HPDE6-E6E7 (cell line): Measurements from ENCODE around the gene ZFPM1.
"Not testable (repeated sequence)": the region's sequence is repeated elsewhere in the genome, so short reads cannot be mapped to it uniquely, and the experiment has no call there.

ENCODE experiments used
- DNase-seq: peaks from one replicate; pipeline ENCODE4 v3.0.0; 2011; ENCODE audit warnings: missing footprints; ENCODE audit errors: extremely low spot score

The ZFPM1 gene

GRCh38 chr16:88511906-88512305 is 58.8 kb downstream of the ZFPM1 start:
- DNase-seq: no peak

GRCh38 chr16:88512728-88513696 is 59.9 kb downstream of the ZFPM1 start:
- no peak for DNase-seq

DNA sequence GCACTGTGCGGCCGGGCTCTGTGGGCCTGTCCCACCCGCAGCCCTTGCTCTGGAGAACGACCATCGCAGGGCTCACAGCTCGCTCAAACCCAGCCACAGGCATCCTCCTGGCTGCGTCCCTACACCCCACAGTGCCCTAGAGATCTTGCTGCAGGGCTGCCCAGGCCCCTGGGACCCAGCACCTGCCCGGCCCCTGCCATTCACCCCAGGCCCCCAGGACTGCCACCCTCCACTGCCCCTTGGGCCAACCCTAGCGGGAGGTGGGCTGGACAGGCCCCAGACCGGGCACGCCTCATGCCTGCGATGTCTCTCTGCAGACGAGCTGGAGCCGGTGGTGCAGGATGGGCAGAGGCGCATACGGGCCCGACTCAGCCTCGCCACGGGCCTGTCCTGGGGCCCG is 61.0 kb downstream of the ZFPM1 start:
- no peak for DNase-seq

- DNase-seq: no peak
Measured at GRCh38 chr16:88514526-88515232, 61.6 kb downstream of the ZFPM1 start.

- no peak for DNase-seq
Measured at GRCh38 chr16:88515371-88515770, 62.3 kb downstream of the ZFPM1 start.

DNA sequence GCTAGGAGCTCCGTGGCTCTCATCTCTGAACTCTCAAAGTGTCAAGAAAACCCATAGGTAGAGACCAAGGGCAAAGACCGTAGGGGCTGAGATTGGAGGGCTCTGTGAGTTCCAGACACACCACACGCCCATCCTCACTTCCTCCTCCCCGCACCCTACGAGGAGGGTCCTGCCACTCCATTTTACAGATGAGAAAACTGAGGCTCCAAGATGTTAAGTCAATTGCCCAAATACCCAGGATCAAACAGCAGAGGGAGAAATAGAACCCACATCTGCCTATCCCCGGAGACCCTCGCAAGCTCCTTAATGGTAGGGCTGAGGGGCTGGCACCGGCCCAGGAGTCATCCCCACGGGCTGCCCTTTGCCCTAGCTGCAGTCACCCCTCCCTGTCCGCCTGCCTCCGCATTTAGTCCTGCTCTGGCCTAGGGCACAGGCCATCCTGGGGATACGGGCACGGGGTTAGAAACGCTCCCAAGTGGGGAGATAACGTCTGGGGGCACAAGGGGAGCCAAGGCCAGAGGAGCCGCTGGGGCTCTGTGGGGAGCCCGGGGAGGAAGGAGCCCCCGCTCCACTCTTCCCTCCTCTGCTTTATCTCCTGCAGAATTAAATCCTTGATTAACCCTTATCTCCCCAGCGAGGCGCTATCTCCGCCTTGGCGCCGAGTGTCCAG is 63.0 kb downstream of the ZFPM1 start:
- no peak for DNase-seq

DNA sequence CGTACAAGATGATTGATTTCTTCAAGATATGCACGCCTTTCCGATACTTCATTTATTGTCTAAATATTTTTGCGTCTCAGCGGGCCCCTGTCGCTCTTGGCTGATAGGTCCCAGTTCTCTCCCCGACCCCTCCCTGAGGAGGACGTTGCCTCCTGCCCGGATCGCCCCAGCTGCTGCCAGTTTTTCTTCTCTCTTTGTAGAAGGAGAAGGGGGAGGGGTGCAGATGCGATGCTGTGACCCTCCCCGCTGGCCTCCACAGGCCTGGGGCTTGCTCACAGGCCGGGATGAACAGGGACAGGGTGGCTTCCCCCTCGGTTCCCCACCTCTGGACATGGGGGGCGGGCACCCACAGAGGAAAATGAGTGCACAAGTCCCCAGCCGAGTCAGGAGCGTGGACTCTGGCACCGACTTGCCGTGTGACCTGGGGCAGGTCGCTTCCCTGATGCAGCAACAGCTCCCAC is 63.6 kb downstream of the ZFPM1 start:
- no peak for DNase-seq

- not testable (repeated sequence) for DNase-seq
Measured at GRCh38 chr16:88517208-88517774, 64.2 kb downstream of the ZFPM1 start.

DNA sequence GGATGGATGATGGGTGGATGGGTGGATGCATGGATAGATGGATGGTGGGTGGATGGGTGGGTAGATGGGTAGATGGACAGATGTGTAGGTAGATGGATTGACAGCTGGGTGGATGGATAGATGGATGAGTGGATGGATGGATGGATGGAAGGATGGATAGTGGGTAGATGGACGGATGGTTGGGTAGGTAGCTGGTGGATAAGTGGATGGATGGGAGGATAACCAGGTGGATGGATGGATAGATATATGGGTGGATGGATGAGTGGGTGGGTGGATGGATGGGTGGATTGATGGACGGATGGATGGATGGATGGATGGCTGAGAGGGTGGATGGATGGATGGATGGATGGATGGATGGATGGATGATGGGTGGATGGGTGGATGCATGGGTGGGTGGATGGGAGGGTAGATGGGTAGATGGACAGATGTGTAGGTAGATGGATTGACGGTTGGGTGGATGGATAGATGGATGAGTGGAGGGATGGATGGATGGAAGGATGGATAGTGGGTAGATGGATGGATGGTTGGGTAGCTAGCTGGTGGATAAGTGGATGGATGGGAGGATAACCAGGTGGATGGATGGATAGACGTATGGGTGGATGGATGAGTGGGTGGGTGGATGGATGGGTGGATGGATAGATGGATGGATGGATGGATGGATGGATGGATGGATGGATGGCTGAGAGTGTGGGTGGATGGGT is 65.5 kb downstream of the ZFPM1 start:
- not testable (repeated sequence) for DNase-seq

- no peak for DNase-seq
Measured at GRCh38 chr16:88519240-88519639, 66.2 kb downstream of the ZFPM1 start.

DNA sequence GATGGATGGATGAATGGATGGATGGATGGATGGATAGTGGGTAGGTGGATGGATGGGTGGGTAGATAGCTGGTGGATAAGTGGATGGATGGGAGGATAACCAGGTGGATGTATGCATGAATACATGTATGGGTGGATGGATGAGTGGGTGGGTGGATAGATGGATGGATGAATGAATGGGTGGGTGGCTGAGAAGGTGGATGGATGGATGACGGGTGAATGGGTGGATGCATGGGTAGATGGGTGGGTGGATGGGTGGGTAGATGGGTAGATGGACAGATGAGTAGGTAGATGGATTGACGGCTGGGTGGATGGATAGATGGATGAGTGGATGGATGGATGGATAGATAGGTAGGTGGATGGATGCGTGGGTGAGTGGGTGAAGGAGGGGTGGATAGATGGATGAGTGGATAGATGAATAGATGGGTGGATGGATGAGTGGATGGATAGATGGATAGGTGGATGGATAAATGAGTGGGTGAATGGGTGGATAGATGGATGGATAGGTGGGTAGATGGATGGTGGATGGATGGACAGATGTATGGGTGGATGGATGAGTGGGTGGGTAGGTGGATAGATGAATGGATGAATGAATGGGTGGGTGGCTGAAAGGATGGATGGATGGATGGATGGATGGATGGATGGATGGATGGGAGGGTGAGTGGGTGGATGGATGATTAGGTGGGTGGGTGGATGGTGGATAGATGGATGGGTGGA is 67.0 kb downstream of the ZFPM1 start:
- DNase-seq: no peak

DNA sequence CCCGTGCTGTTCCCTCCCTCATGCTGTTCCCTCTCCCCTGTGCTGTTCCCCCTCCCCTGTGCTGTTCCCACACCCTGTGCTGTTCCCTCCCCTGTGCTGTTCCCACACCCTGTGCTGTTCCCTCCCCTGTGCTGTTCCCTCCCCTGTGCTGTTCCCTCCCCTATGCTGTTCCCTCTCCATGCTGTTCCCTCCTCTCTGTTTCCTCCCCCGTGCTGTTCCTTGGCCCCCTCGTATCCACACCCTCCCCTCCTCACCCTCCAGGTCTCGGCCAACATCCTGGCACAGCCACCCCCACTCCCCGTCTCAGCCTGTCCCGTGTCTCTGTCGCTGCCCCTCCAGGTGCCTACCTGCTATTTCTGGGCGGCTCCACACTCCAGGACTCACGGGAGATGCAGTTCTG is 68.6 kb downstream of the ZFPM1 start:
- DNase-seq: no peak

GRCh38 chr16:88522276-88522949 is 69.3 kb downstream of the ZFPM1 start:
- no peak for DNase-seq

DNA sequence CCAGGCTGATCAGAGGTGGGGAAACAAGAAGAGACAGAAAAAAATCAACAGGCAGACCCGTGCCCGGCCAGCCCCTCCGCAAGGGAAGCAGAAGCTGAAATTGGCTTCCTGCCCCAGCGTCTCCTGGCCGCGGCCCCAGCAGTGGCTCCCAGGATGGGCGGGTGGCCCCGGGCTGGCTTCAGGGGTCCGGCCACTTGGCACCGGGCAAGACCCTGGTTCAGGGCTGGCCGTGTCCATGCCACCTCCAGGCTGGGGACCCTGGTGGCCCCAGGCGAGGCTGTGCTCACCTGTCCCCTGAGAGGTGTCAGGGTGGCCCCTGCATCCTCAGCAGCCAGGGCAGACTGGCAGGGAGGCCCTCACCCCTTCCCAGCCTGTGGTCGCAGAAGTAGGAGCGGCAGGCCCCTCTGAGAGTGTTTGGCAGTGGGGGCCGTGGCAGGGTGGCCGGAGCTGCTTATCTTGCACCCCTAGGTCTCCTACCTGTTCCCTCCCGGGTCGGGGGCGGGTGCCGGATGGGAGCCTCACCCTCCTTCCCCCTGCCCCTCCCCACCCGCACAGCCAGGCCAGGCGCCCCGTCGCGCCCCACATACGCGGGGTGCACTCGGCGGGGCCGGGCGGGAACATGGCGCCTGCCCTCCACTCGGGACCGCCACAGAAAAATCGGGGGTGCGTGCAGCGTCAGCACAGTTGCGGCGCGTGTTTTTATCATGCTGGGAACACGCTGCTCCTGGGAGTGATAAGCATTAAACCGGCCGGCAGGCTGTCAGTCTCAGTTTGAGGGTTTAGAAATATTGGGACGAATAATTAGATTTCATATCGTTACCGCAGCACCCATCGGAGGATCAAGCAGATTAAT is 70.5 kb downstream of the ZFPM1 start:
- no peak for DNase-seq

- DNase-seq: no peak
Measured at GRCh38 chr16:88524274-88524972, 71.3 kb downstream of the ZFPM1 start.

GRCh38 chr16:88524973-88525662 is 72.0 kb downstream of the ZFPM1 start:
- DNase-seq: no peak

- DNase-seq: no peak
Measured at GRCh38 chr16:88525663-88525990, 72.5 kb downstream of the ZFPM1 start.
